Panc1 (cell line): ENCODE data around the gene RLN3.

Experiments used
- POLR2AphosphoS5 ChIP-seq: IDR thresholded peaks from 2 replicates; pipeline ENCODE4 v1.6.1; 2012; ENCODE audit warnings: mild to moderate bottlenecking, low read depth, low read length, moderate library complexity
- TF ChIP-seq, protein P1 (sequence below): fragments of 450-650 bp; IDR thresholded peaks from 2 replicates; pipeline ENCODE4 v1.5.1; 2017; ENCODE audit warnings: mild to moderate bottlenecking

DNA sequence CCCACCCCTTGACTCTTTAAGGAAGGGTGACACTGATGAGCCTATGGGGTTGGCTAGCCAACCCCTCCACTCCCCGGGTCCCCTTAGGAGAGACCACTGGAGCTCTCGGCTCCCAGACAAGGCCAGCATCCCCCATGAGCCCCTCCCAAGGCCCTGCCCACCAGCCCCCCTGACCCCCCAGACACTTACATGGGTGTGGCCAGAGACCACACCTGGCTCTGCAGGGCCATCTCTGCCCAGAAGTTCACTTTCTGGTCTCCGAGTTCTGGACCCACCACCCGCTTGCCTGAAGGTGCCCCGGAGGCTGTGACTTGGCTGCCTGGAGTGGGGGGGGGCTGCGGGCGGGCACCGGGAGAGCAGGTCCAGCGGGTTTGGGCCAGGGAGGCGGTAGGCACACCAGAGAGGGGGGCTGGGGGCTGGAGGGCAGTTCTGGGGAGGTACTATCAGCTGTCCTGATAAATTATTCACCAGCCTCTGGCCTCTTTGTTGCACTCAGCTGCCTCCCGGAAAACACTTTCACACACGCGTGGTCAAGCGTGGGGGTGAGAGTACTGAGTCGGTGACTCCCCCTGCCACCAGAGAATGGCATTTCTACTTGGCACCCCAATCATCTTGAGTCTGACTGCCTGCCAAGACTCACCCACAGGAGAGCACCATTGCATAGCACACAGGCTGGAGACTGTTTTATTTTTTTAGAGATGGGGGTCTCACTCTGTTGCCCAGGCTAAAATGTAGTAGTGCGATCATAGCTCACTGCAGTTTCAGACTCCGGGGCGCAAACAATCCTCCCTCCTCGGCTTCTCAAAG, 34.0 kb downstream of the RLN3 start, which contains the start of gene PALM3:
- TF ChIP-seq, protein P1, sequence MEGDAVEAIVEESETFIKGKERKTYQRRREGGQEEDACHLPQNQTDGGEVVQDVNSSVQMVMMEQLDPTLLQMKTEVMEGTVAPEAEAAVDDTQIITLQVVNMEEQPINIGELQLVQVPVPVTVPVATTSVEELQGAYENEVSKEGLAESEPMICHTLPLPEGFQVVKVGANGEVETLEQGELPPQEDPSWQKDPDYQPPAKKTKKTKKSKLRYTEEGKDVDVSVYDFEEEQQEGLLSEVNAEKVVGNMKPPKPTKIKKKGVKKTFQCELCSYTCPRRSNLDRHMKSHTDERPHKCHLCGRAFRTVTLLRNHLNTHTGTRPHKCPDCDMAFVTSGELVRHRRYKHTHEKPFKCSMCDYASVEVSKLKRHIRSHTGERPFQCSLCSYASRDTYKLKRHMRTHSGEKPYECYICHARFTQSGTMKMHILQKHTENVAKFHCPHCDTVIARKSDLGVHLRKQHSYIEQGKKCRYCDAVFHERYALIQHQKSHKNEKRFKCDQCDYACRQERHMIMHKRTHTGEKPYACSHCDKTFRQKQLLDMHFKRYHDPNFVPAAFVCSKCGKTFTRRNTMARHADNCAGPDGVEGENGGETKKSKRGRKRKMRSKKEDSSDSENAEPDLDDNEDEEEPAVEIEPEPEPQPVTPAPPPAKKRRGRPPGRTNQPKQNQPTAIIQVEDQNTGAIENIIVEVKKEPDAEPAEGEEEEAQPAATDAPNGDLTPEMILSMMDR, result no peak
- TF ChIP-seq POLR2AphosphoS5, result no peak
